HEK293 (cell line): Measurements from ENCODE around the gene ZNF177.

ENCODE experiments used
- CTCF ChIP-seq: fragments of 450-650 bp; formaldehyde crosslinking; IDR thresholded peaks from 2 replicates; pipeline ENCODE4 v1.5.1; 2016; ENCODE audit warnings: missing biosample characterization, missing genetic modification characterization
- INSM2 ChIP-seq: fragments of 450-650 bp; formaldehyde crosslinking; IDR thresholded peaks from 2 replicates; pipeline ENCODE4 v1.5.1; 2016; ENCODE audit warnings: missing biosample characterization, missing genetic modification characterization
- OSR2 ChIP-seq: fragments of 450-650 bp; formaldehyde crosslinking; IDR thresholded peaks from 2 replicates; pipeline ENCODE4 v1.5.1; 2016; ENCODE audit warnings: missing biosample characterization, missing genetic modification characterization
- REST ChIP-seq: fragments of 450-650 bp; formaldehyde crosslinking; IDR thresholded peaks from 2 replicates; pipeline ENCODE4 v1.5.1; 2016; ENCODE audit warnings: missing biosample characterization, missing genetic modification characterization
- TCF7L2 ChIP-seq: IDR thresholded peaks from 2 replicates; pipeline ENCODE4 v1.6.1; 2011; ENCODE audit warnings: low read depth, mild to moderate bottlenecking, inconsistent platforms, low read length, moderate library complexity, borderline replicate concordance
- TSHZ1 ChIP-seq: fragments of 450-650 bp; formaldehyde crosslinking; IDR thresholded peaks from 2 replicates; pipeline ENCODE4 v1.5.1; 2016; ENCODE audit warnings: missing biosample characterization, missing genetic modification characterization, borderline replicate concordance
- ZBTB1 ChIP-seq: fragments of 450-650 bp; formaldehyde crosslinking; IDR thresholded peaks from 2 replicates; pipeline ENCODE4 v1.5.1; 2016; ENCODE audit warnings: missing biosample characterization, missing genetic modification characterization
- ZNF146 ChIP-seq: fragments of 450-650 bp; formaldehyde crosslinking; IDR thresholded peaks from 2 replicates; pipeline ENCODE4 v1.5.1; 2016; ENCODE audit warnings: missing biosample characterization, missing genetic modification characterization
- ZNF529 ChIP-seq: fragments of 450-650 bp; formaldehyde crosslinking; IDR thresholded peaks from 2 replicates; pipeline ENCODE4 v1.5.1; 2017; ENCODE audit warnings: missing genetic modification characterization, missing biosample characterization; ENCODE audit not compliant: insufficient replicate concordance
- ZNF549 ChIP-seq: fragments of 450-650 bp; IDR thresholded peaks from 2 replicates; pipeline ENCODE4 v1.5.1; 2018; ENCODE audit warnings: missing biosample characterization, missing genetic modification characterization, mild to moderate bottlenecking, inconsistent platforms, moderate library complexity

- no peak for TF ChIP-seq ZNF146 (tag by site-specific recombination)
- no peak for TF ChIP-seq CTCF
- no peak for TF ChIP-seq TCF7L2
- no peak for TF ChIP-seq REST (tag by site-specific recombination)
- no peak for TF ChIP-seq TSHZ1 (tag by site-specific recombination)
- TF ChIP-seq OSR2 (tag by site-specific recombination) = no peak
- no peak for TF ChIP-seq ZNF529
- TF ChIP-seq ZBTB1 = no peak
- TF ChIP-seq ZNF549 (tag by site-specific recombination) = no peak
- no peak for TF ChIP-seq INSM2 (tag by site-specific recombination)
Observed at GRCh38 chr19:9321338-9321737, 41.5 kb upstream of the ZNF177 start.
